NCI-H1930 (cell line): ENCODE measurements around the gene TAAR5.
"Not testable (repeated sequence)": the region's sequence is repeated elsewhere in the genome, so short reads cannot be mapped to it uniquely, and the experiment has no call there.

Experiments used
- DNase-seq, 2 experiments: peaks; one replicate each; lab custom pipeline; 2025; lab: John Stamatoyannopoulos, UW

TAAR5 gene, protein sequence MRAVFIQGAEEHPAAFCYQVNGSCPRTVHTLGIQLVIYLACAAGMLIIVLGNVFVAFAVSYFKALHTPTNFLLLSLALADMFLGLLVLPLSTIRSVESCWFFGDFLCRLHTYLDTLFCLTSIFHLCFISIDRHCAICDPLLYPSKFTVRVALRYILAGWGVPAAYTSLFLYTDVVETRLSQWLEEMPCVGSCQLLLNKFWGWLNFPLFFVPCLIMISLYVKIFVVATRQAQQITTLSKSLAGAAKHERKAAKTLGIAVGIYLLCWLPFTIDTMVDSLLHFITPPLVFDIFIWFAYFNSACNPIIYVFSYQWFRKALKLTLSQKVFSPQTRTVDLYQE

DNA sequence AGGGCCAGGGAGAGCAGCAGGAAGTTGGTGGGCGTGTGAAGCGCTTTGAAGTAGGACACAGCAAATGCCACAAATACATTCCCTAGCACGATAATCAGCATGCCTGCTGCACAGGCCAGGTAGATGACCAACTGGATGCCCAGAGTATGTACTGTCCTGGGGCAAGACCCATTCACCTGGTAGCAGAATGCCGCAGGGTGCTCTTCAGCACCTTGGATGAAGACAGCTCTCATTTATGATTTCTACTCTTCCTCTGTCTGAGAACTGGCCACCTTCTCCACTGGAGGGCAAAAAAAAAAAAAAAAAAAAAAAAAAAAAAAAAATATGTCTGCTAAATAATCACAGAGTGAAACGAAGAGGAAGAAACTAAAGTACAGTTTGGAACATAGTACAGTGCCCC is at the start of gene TAAR5:
TSS of gene TAAR5 (minus strand) at position 288 of the 400 bp plus-strand sequence. CDS start at position 233, 55 bp downstream.
- DNase-seq = no peak

DNA sequence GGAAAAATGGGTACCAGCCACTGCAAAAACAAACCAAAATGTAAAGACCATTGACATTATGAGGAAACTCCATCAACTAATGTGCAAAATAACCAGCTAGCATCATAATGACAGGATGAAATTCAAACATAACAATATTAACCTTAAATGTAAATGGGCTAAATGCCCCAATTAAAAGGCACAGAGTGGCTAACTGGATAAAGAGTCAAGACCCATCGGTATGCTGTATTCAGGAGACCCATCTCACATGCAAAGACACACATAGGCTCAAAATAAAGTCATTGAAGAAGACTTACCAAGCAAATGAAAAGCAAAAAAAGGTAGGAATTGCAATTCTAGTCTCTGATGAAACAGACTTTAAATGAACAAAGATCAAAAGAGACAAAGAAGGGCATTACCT is 47.6 kb upstream of the TAAR5 start:
- DNase-seq = not testable (repeated sequence)

DNA sequence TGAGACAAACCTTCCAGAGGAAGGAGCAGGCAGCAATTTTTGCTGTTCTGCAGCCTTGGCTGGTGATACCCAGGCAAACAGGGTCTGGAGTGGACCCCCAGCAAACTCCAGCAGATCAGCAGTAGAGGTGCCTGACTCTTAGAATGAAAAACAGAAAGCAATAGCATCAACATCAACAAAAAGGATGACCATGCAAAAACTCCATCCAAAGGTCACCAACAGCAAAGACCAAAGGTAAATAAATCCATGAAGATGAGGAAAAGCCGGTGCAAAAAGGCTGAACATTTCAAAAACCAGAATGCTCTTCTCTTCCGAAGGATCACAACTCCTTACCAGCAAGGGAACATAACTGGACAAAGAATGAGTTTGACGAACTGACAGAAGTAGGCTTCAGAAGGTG is 46.4 kb upstream of the TAAR5 start:
- not testable (repeated sequence) for DNase-seq

DNA sequence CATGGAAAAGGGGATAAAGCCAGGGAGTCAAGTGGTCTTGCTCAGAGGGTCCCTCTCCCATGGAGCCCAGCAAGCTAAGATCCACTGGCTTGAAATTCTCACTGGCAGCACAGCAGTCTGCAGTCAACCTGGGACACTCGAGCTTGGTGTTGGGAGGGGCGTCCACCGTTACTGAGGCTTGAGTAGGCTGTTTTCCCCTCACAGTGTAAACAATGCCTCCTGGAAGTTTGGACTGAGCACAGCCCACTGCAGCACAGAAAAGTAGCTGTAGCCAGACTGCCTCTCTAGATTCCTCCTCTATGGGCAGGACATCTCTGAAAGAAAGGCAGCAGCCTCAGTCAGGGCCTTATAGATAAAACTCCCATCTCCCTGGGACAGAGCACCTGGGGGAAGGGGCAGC is 45.7 kb upstream of the TAAR5 start:
- not testable (repeated sequence) for DNase-seq

DNA sequence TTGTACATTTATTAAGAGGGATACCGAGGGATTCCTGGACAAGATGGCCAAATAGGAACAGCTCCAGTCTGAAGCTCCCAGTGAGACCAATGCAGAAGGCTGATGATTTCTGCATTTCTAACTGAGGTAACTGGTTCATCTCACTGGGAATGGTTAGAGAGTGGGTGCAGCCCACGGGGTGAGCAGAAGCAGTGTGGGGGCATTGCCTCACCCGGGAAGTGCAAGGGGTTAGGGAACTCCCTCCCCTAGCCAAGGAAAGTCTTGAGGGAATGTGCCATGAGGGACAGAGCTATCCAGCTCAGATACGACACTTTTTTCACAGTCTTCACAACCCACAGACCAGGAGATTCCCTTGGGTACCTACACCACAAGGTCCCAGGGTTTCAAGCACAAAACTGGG is 45.3 kb upstream of the TAAR5 start:
- DNase-seq = no peak

DNA sequence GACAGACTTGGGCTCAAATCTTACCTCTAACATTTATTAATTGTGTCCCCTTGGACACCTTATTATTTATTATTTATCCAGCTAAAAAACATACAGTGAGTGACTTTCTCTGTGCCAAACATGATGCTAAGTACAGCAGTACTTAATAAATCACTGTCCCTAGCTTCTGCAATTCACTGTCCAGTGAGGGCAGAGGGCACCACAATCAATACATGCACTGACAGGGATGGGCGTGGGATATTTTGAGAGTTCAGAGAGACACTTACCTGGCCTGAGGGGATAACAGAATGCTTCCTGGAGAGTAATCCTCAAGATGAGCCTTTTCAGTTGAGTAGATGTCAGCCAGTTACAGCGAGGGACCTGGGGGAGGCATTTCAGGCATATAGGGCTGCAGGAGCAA is 43.8 kb upstream of the TAAR5 start:
- no peak for DNase-seq

DNA sequence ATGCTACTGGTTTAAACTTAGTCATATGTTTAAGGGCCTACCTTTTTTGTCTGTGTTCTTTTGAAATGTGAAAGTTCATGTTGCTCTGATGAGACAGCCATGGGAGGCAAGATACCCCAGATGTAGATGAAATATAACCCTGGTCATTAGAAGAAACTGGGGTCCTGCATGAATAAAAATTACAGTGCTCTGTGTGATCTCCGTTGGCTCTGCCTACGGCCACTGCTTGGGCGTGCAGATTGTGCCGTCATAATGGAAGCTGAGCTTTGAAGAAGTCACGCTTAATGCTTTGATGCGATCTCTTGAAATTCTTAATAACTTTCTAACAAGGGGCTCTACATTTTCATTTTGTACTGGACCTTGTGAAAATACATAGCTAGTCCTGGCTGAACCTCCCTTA is 34.6 kb upstream of the TAAR5 start, which contains the start of gene TAAR2:
TSS of gene TAAR2 (minus strand) at position 101 of the 400 bp plus-strand sequence. CDS start at position 101, 0 bp downstream.
- no peak for DNase-seq

DNA sequence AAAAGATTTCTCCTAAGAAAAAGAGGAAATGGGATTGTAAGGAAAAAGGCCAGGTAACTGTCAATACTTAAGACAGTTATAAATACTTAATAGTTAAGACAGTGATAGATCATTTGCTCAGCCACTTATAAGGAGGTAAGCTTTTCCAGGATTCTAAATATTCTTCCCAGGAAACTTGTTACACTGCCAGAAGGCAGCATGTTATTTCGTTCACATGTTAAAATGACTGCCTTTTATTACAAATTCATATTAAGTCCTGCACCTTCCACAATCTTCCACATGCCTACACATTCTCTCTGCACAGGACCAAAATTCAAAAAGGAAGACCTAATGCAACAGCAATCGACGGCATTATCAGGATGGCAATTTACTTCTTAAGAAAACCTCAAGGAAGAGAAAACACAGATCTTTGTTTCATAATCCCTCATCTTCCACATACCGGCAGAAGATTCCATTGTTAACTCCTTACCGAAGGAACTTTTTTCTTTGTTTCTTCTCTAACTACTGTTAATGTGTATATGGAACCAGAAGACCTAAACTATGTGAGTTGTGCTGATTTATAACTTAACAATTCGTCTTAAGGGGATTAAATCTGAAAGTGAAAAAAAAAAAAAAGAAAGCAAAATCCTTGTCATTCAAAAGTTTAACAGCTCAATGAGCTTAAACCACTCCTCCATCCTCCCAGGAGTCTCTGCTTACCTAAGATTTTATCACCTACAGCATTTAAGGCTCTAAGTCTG is 33.7 kb upstream of the TAAR5 start:
- no peak for DNase-seq

DNA sequence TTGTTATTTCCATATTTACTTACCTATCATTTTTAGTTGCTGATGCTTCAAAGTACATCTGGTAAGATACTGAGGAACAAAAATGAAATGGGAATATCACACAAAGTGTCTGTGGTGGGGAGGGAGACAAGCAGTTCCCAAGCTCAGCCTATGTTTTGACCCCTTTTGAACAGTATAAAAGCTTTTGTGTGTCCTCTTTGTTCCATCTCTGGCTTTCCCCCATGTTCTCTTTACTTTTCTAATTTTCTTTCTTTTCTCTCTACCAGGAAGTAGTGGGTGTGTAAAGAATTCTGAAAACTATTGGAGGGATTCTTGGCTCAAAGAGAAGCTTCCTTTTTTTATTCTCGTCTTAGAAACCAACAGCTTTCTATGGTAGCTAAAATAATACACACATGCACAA is 27.1 kb upstream of the TAAR5 start:
- no peak for DNase-seq

DNA sequence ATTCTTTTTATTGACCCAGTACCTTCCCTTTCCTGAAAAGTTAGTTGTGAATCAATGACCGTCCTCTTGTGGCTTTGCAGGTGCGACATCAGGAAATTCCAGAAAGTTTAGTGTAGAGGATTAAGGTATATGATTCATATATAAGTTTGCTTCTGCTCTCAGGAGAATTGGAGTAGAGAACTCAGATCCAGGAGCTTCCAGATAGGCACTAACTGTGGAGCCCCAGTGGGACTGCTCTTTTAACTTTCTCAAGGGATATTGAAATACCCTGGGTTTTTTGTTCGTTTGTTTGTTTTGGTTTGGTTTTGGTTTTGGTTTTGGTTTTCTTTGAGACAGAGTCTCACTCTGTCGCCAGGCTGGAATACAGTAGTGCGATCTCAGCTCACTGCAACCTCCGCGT is 25.0 kb upstream of the TAAR5 start:
- DNase-seq = no peak

DNA sequence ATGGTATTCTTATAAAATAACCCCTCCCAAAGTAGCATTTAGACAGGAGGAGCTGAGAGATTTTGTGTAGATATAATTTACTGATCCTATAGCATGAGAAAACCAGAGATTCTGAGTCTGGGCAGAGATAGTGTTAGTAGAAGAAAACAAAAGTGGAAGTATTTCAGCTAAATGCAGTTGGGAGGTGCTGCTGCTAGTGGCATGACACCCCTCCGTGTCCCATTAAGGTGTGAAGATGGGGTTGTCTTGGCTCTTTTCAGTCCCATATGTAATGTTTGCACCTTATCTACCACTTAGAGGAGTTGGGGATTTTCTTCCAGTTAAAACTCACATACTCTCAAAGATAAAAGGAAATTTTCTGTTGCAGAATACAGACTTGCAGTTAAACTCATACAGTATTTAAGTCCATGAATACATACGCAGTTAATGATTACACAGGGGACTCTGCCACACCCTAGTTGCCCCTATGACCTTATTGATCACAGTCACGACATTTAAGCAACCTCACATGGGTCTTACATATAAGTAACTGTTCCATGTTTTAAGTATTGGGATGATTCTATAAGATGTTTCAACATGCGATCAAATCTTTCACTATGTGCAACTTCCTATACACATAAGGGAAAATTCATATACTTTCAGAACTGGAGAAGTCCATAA is 23.0 kb upstream of the TAAR5 start:
- no peak for DNase-seq

DNA sequence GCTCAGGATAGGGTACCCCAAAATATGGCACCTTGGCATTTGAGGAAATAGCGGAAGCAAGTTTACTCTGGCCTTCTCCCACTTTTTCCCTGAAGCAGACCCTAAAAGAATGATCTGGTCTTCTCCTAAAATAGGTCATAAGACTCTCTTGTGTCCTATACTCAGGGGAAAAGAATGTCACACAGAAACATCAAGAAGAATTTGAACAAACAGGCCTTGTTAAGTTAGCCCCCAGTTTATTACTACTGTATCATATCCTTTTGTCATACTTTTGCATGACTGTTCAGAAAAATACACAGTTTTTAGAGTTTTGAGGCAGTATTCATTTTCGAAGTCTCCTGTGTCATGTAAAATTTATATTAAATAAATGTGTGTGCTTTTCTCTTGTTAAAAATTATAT is 22.1 kb upstream of the TAAR5 start:
- DNase-seq = no peak

DNA sequence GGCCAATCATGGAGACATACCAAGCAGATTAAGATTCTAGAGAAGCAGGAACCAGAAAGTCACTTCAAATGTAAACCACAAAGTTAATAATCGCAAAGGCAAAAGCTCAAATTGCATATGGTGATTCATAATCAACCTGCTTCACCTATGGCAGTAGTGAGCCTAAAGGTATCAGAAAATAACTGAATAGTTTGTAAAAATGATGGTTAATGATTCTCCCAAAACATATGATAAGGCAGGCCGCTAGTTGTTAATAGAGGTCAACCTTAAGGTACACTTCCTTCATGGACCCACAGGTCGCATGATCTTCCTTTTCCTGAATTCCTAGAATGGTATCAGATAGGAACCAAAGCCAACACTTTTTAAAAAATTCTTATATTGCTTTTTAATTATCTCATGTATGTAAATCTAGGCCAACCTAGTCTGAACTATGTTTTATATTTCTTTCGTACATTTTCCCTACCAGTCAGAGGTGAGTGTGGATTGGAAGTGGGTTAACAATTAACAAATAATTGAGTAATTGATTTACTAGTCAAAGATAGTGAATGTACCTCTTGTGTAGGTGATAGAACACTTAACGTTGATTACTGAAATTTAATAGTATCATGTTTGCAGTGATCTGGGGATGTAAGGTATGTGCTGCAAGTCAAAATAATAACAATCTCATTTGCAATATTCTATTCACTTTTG is 18.1 kb upstream of the TAAR5 start:
- no peak for DNase-seq

DNA sequence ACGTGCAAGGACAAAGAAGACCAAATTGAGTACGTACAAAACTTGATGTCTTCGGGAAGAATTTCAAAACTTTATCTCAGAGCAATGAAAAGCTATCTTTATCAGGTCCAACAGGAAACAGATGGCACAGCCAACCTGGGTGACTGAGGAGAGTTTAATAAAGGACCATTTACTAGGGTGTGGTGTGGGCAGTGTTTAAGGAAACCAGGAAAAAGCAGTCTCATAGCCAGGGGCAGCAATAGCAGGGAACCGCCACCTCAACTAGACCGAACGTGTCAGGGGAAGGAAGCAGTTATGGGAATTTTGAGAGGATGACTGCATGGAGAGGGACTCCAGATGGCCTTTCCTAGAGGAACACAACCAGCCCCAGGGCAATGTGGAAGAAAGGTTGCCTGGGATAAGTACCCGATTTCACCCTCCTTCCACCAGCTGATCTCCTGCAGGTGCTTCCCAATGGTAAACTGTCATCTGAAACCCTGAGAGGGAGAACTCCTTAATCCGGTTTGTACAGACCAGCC is 15.2 kb upstream of the TAAR5 start:
- no peak for DNase-seq

DNA sequence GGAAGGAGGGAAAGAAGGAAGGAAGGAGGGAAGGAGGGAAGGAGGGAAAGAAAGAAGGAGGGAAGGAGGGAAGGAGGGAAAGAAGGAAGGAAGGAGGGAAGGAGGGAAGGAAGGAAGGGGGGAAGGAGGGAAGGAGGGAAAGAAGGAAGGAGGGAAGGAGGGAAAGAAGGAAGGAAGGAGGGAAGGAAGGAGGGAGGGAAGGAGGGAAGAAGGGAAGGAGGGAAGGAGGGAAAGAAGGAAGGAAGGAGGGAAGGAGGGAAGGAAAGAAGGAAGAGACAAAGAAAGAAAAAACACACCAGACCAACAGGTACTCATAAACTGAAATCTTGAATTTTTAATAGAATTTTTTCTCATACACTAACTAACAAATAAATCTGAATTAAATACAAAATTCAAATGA is 11.4 kb upstream of the TAAR5 start:
- DNase-seq = not testable (repeated sequence)

DNA sequence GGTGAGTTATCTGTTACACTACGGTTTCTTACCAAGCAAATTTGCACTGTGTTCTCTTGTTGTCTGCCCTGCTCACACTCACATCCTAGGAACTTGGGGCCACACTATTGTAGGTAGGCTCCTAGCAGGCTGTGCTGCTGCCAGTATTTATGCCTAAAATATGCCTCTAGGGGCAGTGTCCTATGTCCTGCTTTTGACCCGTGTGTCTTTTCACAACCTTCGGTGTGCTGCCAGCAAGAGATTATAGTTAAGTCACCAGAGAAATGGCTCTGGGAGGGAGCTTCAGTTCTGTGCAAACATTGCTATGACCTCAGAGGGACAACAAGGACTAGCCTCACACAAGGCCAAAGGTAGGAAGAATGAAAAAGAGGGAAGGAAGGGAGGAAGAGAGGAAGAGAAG is 8.9 kb upstream of the TAAR5 start:
- no peak for DNase-seq

DNA sequence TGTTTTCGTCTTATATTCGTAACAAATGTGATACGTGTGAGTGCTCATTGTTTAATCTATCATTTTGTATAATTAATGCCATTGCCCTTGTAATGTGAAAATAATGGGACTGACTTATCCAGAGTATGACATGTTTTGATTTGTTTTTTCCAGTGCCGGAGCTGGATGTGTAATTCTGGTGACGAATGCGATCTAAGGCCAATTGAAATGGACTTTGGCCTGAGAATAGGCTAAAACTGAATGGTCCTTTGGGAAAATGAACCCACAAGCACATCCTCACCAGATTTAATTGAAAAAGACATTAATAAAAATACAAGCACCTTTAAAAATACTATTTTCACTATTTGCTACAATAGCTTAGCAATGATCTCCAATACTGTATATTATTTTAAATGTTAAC is 6.7 kb upstream of the TAAR5 start:
- DNase-seq = no peak

DNA sequence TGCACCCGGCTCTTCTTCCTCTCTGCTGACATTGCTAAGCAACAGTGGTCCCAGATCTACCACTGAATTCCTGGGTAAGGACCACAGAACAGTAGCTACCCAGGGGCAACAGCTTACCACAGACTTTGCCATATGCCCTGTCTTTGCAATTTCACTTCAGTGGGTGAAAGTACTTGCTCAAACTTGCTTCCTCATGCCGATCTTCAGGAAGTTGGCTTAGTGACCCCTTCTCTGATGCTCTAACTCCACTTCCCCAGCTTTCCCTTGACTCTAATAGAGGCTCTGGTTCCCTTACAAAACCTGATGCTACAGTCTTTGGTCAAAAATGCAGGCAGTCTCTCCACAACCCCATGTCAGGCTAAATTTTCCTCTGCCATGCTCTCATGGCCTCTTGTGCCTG is 3.3 kb upstream of the TAAR5 start:
- no peak for DNase-seq

DNA sequence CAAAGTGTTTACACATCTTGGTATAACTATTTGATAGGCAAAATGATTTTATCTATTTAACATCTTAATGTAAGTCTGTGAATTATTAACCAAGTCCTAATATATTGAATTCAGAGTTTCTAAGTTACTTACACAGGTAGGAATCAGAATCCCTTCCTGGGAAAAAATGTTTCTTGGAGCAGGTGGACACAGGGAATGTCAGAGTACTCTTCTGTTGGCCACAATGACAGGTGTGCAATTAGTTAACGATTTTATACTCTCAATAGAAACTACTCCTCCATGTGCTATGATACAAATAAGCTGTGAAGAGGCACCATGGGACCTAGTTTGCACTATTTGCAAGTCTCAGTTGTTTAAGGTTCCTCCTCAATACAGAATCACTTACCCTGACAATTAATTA is 821 bp upstream of the TAAR5 start:
- no peak for DNase-seq

DNA sequence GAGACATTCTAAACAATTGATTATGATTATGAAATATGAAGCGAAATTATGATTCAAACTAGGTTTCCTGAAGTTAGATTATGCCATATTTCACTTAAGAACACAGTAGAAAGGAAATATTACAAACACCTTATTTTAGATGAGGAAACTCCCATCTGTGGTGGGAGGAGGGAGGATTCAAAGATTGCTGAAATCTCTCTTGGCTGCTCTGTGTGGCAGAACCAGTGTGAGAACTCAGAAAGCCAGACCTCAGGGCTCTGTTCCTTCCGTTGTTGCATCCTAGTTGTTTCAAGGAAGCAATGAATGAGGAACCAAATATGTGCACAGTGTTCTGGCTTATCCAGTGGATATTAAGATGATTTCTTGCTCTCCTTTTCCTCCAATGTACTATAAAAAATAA is 2.1 kb downstream of the TAAR5 start:
- DNase-seq = no peak

DNA sequence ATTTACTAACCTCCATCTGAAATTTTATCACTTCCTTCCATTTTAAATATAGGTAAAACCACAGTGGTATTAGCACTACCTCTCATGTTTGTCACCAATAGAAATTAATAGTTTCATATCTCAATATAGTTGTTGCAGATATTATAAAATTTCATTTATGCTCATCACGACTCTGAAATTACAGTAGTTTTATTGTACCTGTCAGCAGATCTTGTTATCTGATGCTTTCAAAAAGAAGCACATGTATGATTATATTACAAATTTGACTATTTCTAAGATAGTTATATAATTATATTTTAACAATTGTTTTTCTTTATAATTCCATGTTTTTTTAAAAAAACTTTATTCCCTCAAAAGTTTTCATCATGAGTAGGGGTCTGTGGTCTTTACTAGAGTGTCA is 4.8 kb downstream of the TAAR5 start:
- DNase-seq = no peak

DNA sequence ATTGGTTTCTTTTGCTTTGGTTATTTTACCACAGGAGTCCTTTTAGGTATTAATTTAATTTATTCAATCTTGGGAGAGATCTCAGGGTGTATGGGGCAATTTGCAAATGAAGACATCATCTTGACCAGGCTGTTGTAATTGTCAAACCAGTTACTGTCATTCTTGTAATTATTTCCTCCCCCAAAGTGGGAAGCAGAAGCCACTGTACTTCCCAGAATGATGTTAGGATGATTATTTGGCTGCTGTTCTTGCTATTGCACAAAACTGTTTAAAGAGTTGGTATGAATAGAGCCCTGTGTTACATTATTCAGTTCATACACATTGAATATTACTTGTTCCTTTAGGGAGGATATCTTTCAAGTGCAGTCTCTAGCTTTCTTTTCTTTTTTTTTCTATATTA is 17.8 kb downstream of the TAAR5 start:
- no peak for DNase-seq
